ENCODE data around the gene GFY. TPM values are rescaled to one million over a fixed set of nuclear protein-coding genes. Genes with fewer than 3 reads are reported as not detected.
"Not testable (repeated sequence)": the region's sequence is repeated elsewhere in the genome, so short reads cannot be mapped to it uniquely, and the experiment has no call there.

Gene GFY
- total RNA-seq, 6 donors from 2014 or later = not detected

- 0 to 1% methylated on average over 25 to 47 of the region's 47 CpGs for WGBS, 2 donors
- Histone ChIP-seq H3K4me1 (peaks cover 8 to 35% (median 16%) of the 10 kb centered on the region in 4 donors), H3K27me3 (peaks cover 0 to 26% (median 11%) of the 10 kb centered on the region in 4 donors), H3K27ac (peak overlapping the region; percentile 31 to 79 (median 61)), H3K4me3 (peak overlapping the region; percentile 57 to 67 (median 59)), H3K9me3 (no peaks in the 10 kb centered on the region), H3K36me3 (peaks cover 0 to 20% (median 10%) of the 10 kb centered on the region in 4 donors)
- peak; percentile 96 to 98 for DNase-seq
- TF ChIP-seq POLR2AphosphoS5 (IDR thresholded peaks at IDR 0.05) (peak in 1 of 2 donors; percentile 48), CTCF (IDR thresholded peaks at IDR 0.05) (peak; percentile 82 to 96 (median 93)), POLR2A (IDR thresholded peaks at IDR 0.05) (no peak), EP300 (IDR thresholded peaks at IDR 0.05) (no peak)
- peak; percentile 91 to 96 for ATAC-seq (ENCODE audit: low FRiP score in 2 of 2)
Observed at GRCh38 chr19:49443366-49444099, 18.3 kb downstream of the GFY start.

- Histone ChIP-seq H3K27ac (peak overlapping the region in 1 of 4 donors; percentile 79), H3K27me3 (peaks cover 0 to 25% (median 8%) of the 10 kb centered on the region in 4 donors), H3K36me3 (peaks cover 0 to 27% (median 14%) of the 10 kb centered on the region in 4 donors), H3K4me1 (peaks cover 8 to 35% (median 16%) of the 10 kb centered on the region in 4 donors)
- not testable (repeated sequence) for ATAC-seq (ENCODE audit: low FRiP score in 2 of 2); H3K9me3 ChIP-seq; DNase-seq; H3K4me3 ChIP-seq
- WGBS, 2 donors = 72 to 79% methylated on average over 5 of the region's 5 CpGs
Observed at GRCh38 chr19:49444100-49444700, 19.0 kb downstream of the GFY start.

GRCh38 chr19:49445997-49446396 is 20.8 kb downstream of the GFY start:
- no peak for ATAC-seq (ENCODE audit: low FRiP score in 2 of 2)
- H3K27ac ChIP-seq = no peak overlapping the region
- H3K9me3 ChIP-seq = no peaks in the 10 kb centered on the region
- DNase-seq = no peak
- H3K27me3 ChIP-seq = peaks cover 0 to 11% (median 4%) of the 10 kb centered on the region in 4 donors
- WGBS, 2 donors = 82 to 87% methylated on average over 3 of the region's 3 CpGs
- TF ChIP-seq EP300 (IDR thresholded peaks at IDR 0.05) (no peak), POLR2A (IDR thresholded peaks at IDR 0.05) (no peak), CTCF (IDR thresholded peaks at IDR 0.05) (no peak), POLR2AphosphoS5 (IDR thresholded peaks at IDR 0.05) (no peak)
- peaks cover 0 to 33% (median 15%) of the 10 kb centered on the region in 4 donors for H3K36me3 ChIP-seq
- H3K4me3 ChIP-seq = no peak overlapping the region
- H3K4me1 ChIP-seq = peaks cover 16 to 44% (median 19%) of the 10 kb centered on the region in 4 donors

- Histone ChIP-seq H3K4me1 (peaks cover 9 to 39% (median 15%) of the 10 kb centered on the region in 4 donors), H3K27me3 (no peaks in the 10 kb centered on the region), H3K9me3 (no peaks in the 10 kb centered on the region), H3K27ac (no peak overlapping the region), H3K36me3 (peaks cover 0 to 33% (median 15%) of the 10 kb centered on the region in 4 donors), H3K4me3 (no peak overlapping the region)
- DNase-seq = no peak
- ATAC-seq (ENCODE audit: low FRiP score in 2 of 2) = no peak
- TF ChIP-seq EP300 (IDR thresholded peaks at IDR 0.05) = no peak
- WGBS, 2 donors = 81 to 83% methylated on average over 26 to 27 of the region's 32 CpGs
Observed at GRCh38 chr19:49447485-49448431, 22.6 kb downstream of the GFY start.

- Histone ChIP-seq H3K9me3 (no peaks in the 10 kb centered on the region), H3K27ac (no peak overlapping the region), H3K4me1 (peaks cover 6 to 40% (median 15%) of the 10 kb centered on the region in 4 donors), H3K27me3 (no peaks in the 10 kb centered on the region), H3K36me3 (peaks cover 0 to 33% (median 15%) of the 10 kb centered on the region in 4 donors), H3K4me3 (no peak overlapping the region)
- no peak for TF ChIP-seq POLR2AphosphoS5 (IDR thresholded peaks at IDR 0.05)
- TF ChIP-seq EP300 (IDR thresholded peaks at IDR 0.05) = no peak
- TF ChIP-seq CTCF (IDR thresholded peaks at IDR 0.05) = no peak
- TF ChIP-seq POLR2A (IDR thresholded peaks at IDR 0.05) = no peak
- ATAC-seq (ENCODE audit: low FRiP score in 2 of 2) = no peak
- no peak for DNase-seq
- 95 to 99% methylated on average over 6 of the region's 6 CpGs for WGBS, 2 donors
Observed at GRCh38 chr19:49448432-49448786, 23.2 kb downstream of the GFY start.

Data from upper lobe of left lung (tissue), 6 donors.